ENCODE data around the gene RAB11A. TPM values are rescaled to one million over a fixed set of nuclear protein-coding genes. Genes with fewer than 3 reads are reported as not detected.

The RAB11A gene
- total and polyA plus RNA-seq, 9 of the 15 experiments (the other 6 are each of a cell fraction or from before 2014, with no cell fraction given): 129 to 369 (median 245) TPM

- BruUV-seq (replicated peaks): no TSS peak
- ATAC-seq: no peak
- H3K27me3 ChIP-seq (ENCODE audit: control insufficient read depth in 2 of 2, insufficient read depth in 2 of 2, low read length in 2 of 2): no peaks in the 10 kb centered on the region
- H3K4me1 ChIP-seq (replicated peaks in 1 of 2; ENCODE audit: control insufficient read depth in 2 of 2, insufficient read depth in 2 of 2, low read length in 2 of 2): no peaks in the 10 kb centered on the region; a peak in 1 of 5 replicates
- no peak for DNase-seq (ENCODE audit: extremely low read depth in 1 of 4, low spot score in 3 of 4)
- in situ Hi-C loops (cut with MboI) (no loop called here), intact Hi-C loops (cut with micrococcal nuclease) (no loop called here)
- no peaks in the 10 kb centered on the region for H3K9me3 ChIP-seq (replicated peaks; ENCODE audit: control insufficient read depth, insufficient read depth, low read depth, low read length)
- H4K20me1 ChIP-seq (replicated peaks; ENCODE audit: control insufficient read depth, insufficient read depth, low read length): no peaks in the 10 kb centered on the region
- no peaks in the 10 kb centered on the region for H3K9me1 ChIP-seq (ENCODE audit: control insufficient read depth, insufficient read depth, low read length)
- no peak for FAIRE-seq
- POLR2A ChIA-PET: no interaction called here
- no peak for TF ChIP-seq RBM25 (IDR thresholded peaks at IDR 0.05; ENCODE audit: low read depth, low read length, severe bottlenecking)
- TF ChIP-seq NFXL1 (CRISPR knock-in tag; IDR thresholded peaks at IDR 0.05): no peak
- TF ChIP-seq C11orf30 (IDR thresholded peaks at IDR 0.05; ENCODE audit: low read depth): peak; percentile 7; the same call in 1 of the 2 replicates
- TF ChIP-seq ZFPM2 (CRISPR knock-in tag; IDR thresholded peaks at IDR 0.05): no peak
- TF ChIP-seq EP300 (IDR thresholded peaks at IDR 0.05; ENCODE audit: low read length): no peak
- TF ChIP-seq ZNF384 (IDR thresholded peaks at IDR 0.05; ENCODE audit: low read depth, low read length): peak; percentile 49; the same call in 1 of the 2 replicates
- no peak for TF ChIP-seq NFATC3 (IDR thresholded peaks at IDR 0.05)
- TF ChIP-seq E4F1 (CRISPR knock-in tag; IDR thresholded peaks at IDR 0.05; ENCODE audit: borderline replicate concordance): no peak
- TF ChIP-seq ZNF316 (IDR thresholded peaks at IDR 0.05): peak; percentile 57
- no peak for TF ChIP-seq TCF3 (CRISPR knock-in tag; IDR thresholded peaks at IDR 0.05)
- H2AFZ ChIP-seq (ENCODE audit: low read depth, low read length): no peak overlapping the region
- H3K4me2 ChIP-seq (ENCODE audit: insufficient read depth, low read length): no peak overlapping the region
- H3K36me3 ChIP-seq (ENCODE audit: control insufficient read depth, insufficient read depth, low read length): peaks cover 96% of the 10 kb centered on the region
- H3K4me3 ChIP-seq: no peak overlapping the region
- H3K27ac ChIP-seq (ENCODE audit: extremely low read depth, low read depth, low read length): no peak overlapping the region
- CTCF ChIA-PET (ENCODE audit: low intra/inter-chr PET ratio): no interaction called here
- H3K79me2 ChIP-seq (ENCODE audit: control insufficient read depth, insufficient read depth, low read length): peaks cover 13% of the 10 kb centered on the region; the same call in 2 of the 3 replicates
- H3K9ac ChIP-seq (ENCODE audit: insufficient read depth in 1 of 2, low read depth in 2 of 2, low read length in 2 of 2): no peak overlapping the region
Observed at GRCh38 chr15:65884511-65884910, 15.2 kb downstream of the RAB11A start.

Measured in K562 (cell line).